GM19467 (cell line): Measurements from ENCODE around the gene FAM216B.
"Not testable (repeated sequence)": the region's sequence is repeated elsewhere in the genome, so short reads cannot be mapped to it uniquely, and the experiment has no call there.

ENCODE experiments used
- ATAC-seq: cut with Tn5 transposase; IDR thresholded peaks from one replicate; pipeline ENCODE4 v1.9.1; 2021; ENCODE audit warnings: mild to moderate bottlenecking, moderate library complexity; ENCODE audit not compliant: unreplicated experiment

Gene FAM216B

GRCh38 chr13:42781352-42781751 is at the start of gene FAM216B:
Gene FAM216B (plus strand): TSS chr13:42781584. CDS start chr13:42784068, 2,484 bp downstream.
- no peak for ATAC-seq

- no peak for ATAC-seq
Measured at GRCh38 chr13:42732073-42732472, 49.3 kb upstream of the FAM216B start.

GRCh38 chr13:42733046-42733445 is 48.3 kb upstream of the FAM216B start:
- ATAC-seq: no peak

GRCh38 chr13:42735010-42735409 is 46.4 kb upstream of the FAM216B start:
- ATAC-seq: no peak

- no peak for ATAC-seq
Measured at GRCh38 chr13:42740753-42741152, 40.6 kb upstream of the FAM216B start.

- ATAC-seq: no peak
Measured at GRCh38 chr13:42741914-42742313, 39.5 kb upstream of the FAM216B start.

GRCh38 chr13:42745655-42746054 is 35.7 kb upstream of the FAM216B start:
- no peak for ATAC-seq

- ATAC-seq: no peak
Measured at GRCh38 chr13:42746866-42747265, 34.5 kb upstream of the FAM216B start.

GRCh38 chr13:42747399-42747873 is 33.9 kb upstream of the FAM216B start:
- no peak for ATAC-seq

GRCh38 chr13:42750794-42751193 is 30.6 kb upstream of the FAM216B start:
- no peak for ATAC-seq

- peak; percentile 72 for ATAC-seq
Measured at GRCh38 chr13:42751693-42752092, 29.7 kb upstream of the FAM216B start.

- no peak for ATAC-seq
Measured at GRCh38 chr13:42752731-42753130, 28.7 kb upstream of the FAM216B start.

- no peak for ATAC-seq
Measured at GRCh38 chr13:42753697-42754096, 27.7 kb upstream of the FAM216B start.

- ATAC-seq: no peak
Measured at GRCh38 chr13:42754801-42755510, 26.4 kb upstream of the FAM216B start.

GRCh38 chr13:42757678-42758420 is 23.5 kb upstream of the FAM216B start:
- ATAC-seq: no peak

- ATAC-seq: no peak
Measured at GRCh38 chr13:42758515-42758914, 22.9 kb upstream of the FAM216B start.

GRCh38 chr13:42760951-42761350 is 20.4 kb upstream of the FAM216B start:
- no peak for ATAC-seq

GRCh38 chr13:42762251-42762650 is 19.1 kb upstream of the FAM216B start:
- no peak for ATAC-seq

GRCh38 chr13:42762917-42763316 is 18.5 kb upstream of the FAM216B start:
- no peak for ATAC-seq

GRCh38 chr13:42766016-42766415 is 15.4 kb upstream of the FAM216B start:
- no peak for ATAC-seq

- no peak for ATAC-seq
Measured at GRCh38 chr13:42769650-42770049, 11.7 kb upstream of the FAM216B start.

GRCh38 chr13:42776558-42776957 is 4.8 kb upstream of the FAM216B start:
- not testable (repeated sequence) for ATAC-seq
